Stimulated activated naive CD8-positive, alpha-beta T cell treated with anti-CD3 and anti-CD28 coated beads, Interleukin-15, amount 100 ng/mL, for 72 hours (primary cell): ENCODE data around the gene SMIM14.
"Not testable (repeated sequence)": the region's sequence is repeated elsewhere in the genome, so short reads cannot be mapped to it uniquely, and the experiment has no call there.

ENCODE experiments used
- ATAC-seq: fragments of 150-1000 bp; cut with Tn5 transposase; 2 replicates; pipeline ENCODE4 v1.10.0; 2021; ENCODE audit warnings: mild to moderate bottlenecking, moderate library complexity
- DNase-seq, 2 donors: peaks; one replicate each; pipeline ENCODE4 v3.0.0; 2021 to 2022
- H3K27ac Mint-ChIP-seq, 2 donors: one replicate each; pipeline ENCODE4 v1.8.0; 2022; ENCODE audit warnings: mild to moderate bottlenecking in 2 of 2, mixed read lengths in 2 of 2, moderate library complexity in 2 of 2
- H3K27me3 Mint-ChIP-seq: one replicate; pipeline ENCODE4 v1.8.0; 2022; ENCODE audit warnings: mixed read lengths
- H3K4me1 Mint-ChIP-seq: one replicate; pipeline ENCODE4 v1.8.0; 2022; ENCODE audit warnings: mild to moderate bottlenecking, mixed read lengths
- H3K4me3 Mint-ChIP-seq, 2 donors: one replicate each; pipeline ENCODE4 v1.8.0; 2022; ENCODE audit warnings: mild to moderate bottlenecking in 2 of 2, mixed read lengths in 2 of 2, moderate library complexity in 1 of 2
- H3K9me3 Mint-ChIP-seq, 2 donors: one replicate each; pipeline ENCODE4 v1.8.0; 2022; ENCODE audit warnings: mixed read lengths in 2 of 2

Gene SMIM14

DNA sequence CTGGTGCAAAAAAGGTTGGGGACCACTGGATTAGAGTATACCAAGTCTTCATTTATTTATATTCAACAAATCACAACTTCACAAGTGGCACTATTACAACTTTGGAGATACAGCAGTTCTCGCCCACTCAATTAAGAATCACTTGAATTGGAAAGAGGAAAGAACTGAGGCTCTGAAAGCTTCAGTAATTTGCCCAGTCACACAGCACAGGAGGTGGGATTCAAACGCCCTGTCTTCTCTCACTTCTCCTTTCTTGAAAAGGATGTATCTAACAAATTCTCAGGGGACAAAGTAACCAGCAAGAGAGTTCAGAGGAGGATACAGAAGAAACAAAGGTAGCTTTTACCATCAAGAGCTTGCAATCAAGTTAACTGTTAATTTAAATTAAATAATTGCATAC is 12.4 kb downstream of the SMIM14 start:
- H3K9me3 Mint-ChIP-seq: no peaks in the 10 kb centered on the region
- H3K27me3 Mint-ChIP-seq: no peaks in the 10 kb centered on the region
- no peaks in the 10 kb centered on the region for H3K4me1 Mint-ChIP-seq
- no peak for DNase-seq
- no peak overlapping the region for H3K4me3 Mint-ChIP-seq
- no peak overlapping the region for H3K27ac Mint-ChIP-seq
- ATAC-seq: no peak

- H3K27ac Mint-ChIP-seq: no peak overlapping the region
- ATAC-seq: no peak
- no peaks in the 10 kb centered on the region for H3K9me3 Mint-ChIP-seq
- no peak overlapping the region for H3K4me3 Mint-ChIP-seq
- DNase-seq: no peak
- no peaks in the 10 kb centered on the region for H3K27me3 Mint-ChIP-seq
- no peaks in the 10 kb centered on the region for H3K4me1 Mint-ChIP-seq
Measured at GRCh38 chr4:39621582-39621981, 17.1 kb downstream of the SMIM14 start.

DNA sequence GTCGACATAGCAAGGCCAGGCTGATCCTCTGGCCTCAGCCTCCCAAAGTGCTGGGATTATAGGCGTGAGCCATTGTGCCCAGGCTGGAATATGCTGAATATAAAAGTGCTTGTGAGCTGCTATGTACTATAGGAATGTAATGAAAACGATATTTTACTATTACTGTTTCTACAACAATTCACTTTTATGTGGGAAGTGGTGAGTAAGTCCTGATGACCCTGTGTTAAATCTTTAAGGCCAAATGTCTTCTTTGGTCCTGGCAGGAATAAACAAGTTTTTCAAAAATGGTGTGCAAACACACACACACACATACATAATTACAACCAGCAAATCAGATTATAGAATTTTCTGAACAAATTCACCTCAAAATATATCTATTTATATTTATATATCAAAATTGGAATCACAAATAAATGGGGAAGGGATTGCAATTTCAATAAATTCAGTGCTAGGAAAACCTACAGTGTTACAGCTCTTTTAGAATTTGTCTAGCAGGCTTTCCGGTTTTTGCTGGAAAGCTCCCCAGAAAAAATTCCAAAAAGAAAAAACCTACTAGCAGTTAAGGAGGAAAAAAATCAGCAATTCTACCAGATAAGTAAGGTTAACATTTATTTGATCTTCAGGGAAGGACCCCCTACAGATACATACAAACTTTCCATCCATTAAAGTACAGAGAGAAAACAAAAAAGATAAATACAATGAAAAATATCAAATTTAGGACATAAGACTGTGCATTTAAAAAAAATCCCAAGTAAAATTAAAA is 17.9 kb downstream of the SMIM14 start:
- DNase-seq (no peak), ATAC-seq (no peak)
- no peaks in the 10 kb centered on the region for H3K9me3 Mint-ChIP-seq
- H3K4me1 Mint-ChIP-seq: no peaks in the 10 kb centered on the region
- H3K4me3 Mint-ChIP-seq: no peak overlapping the region
- no peak overlapping the region for H3K27ac Mint-ChIP-seq
- no peaks in the 10 kb centered on the region for H3K27me3 Mint-ChIP-seq

GRCh38 chr4:39617534-39617933 is 21.1 kb downstream of the SMIM14 start:
- ATAC-seq (no peak), DNase-seq (no peak)
- H3K27me3 Mint-ChIP-seq: no peaks in the 10 kb centered on the region
- H3K9me3 Mint-ChIP-seq: no peaks in the 10 kb centered on the region
- H3K4me1 Mint-ChIP-seq: no peaks in the 10 kb centered on the region
- no peak overlapping the region for H3K27ac Mint-ChIP-seq
- H3K4me3 Mint-ChIP-seq: no peak overlapping the region

DNA sequence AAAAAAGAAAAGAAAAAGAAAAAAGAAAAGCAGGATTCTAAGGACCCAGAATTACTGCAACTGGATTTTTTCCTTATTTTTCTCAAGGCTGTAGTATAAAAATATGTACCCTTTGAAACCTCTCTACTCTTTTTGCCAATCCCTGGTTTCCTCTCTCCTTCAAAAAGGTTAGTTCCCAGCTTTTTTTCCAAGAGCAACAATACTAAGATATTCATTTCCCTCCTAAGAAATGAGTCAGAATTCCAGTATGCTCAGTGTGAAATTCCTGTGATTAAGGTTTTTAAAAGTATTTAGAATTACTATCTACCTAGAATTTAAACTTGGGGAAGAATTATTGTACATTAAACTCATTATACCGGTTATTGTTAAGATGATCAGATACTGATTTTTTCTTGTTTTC is 22.0 kb downstream of the SMIM14 start:
- no peaks in the 10 kb centered on the region for H3K4me1 Mint-ChIP-seq
- H3K27ac Mint-ChIP-seq: no peak overlapping the region
- H3K27me3 Mint-ChIP-seq: no peaks in the 10 kb centered on the region
- no peak overlapping the region for H3K4me3 Mint-ChIP-seq
- H3K9me3 Mint-ChIP-seq: no peaks in the 10 kb centered on the region
- ATAC-seq (no peak), DNase-seq (no peak)

GRCh38 chr4:39616112-39616511 is 22.6 kb downstream of the SMIM14 start:
- not testable (repeated sequence) for ATAC-seq, H3K27ac Mint-ChIP-seq, H3K9me3 Mint-ChIP-seq, DNase-seq, H3K27me3 Mint-ChIP-seq, H3K4me1 Mint-ChIP-seq, H3K4me3 Mint-ChIP-seq

- DNase-seq (no peak), ATAC-seq (peak; percentile 55)
- H3K4me1 Mint-ChIP-seq: peaks cover 2% of the 10 kb centered on the region
- no peak overlapping the region for H3K27ac Mint-ChIP-seq
- no peaks in the 10 kb centered on the region for H3K9me3 Mint-ChIP-seq
- H3K4me3 Mint-ChIP-seq: no peak overlapping the region
- no peaks in the 10 kb centered on the region for H3K27me3 Mint-ChIP-seq
Measured at GRCh38 chr4:39614487-39615162, 24.0 kb downstream of the SMIM14 start.

GRCh38 chr4:39613093-39613656 is 25.5 kb downstream of the SMIM14 start:
- Mint-ChIP-seq H3K4me3 (no peak overlapping the region), H3K4me1 (peaks cover 9% of the 10 kb centered on the region), H3K27me3 (no peaks in the 10 kb centered on the region), H3K9me3 (no peaks in the 10 kb centered on the region), H3K27ac (no peak overlapping the region)
- DNase-seq: no peak
- ATAC-seq: no peak

DNA sequence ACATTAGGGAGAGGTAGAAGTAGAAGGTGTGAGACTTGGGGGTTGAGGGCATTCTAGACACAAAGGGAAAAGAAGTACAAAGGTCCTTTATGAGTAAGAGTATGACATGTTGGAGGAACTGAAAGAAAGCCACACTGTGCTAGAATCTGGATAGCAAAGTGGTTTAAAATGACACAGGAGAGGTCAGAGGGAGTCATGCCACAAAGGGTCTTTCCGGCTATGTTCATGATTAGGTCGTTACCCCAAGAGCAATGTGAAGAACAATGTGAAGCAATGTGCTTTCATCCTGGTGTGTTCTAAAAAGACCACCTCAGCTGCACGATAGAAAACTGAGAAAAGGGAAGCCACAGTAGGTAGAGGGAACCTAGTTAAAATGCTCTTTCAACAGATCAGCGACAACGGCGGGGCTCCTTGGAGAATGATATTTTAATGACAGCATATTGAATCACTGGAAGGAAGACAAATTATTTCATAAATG is 29.2 kb downstream of the SMIM14 start:
- H3K27ac Mint-ChIP-seq: peak overlapping the region in 1 of 2 donors; percentile 19
- H3K4me3 Mint-ChIP-seq: no peak overlapping the region
- peak in 1 of 2 donors; percentile 21 for DNase-seq
- ATAC-seq: peak; percentile 97
- H3K27me3 Mint-ChIP-seq: no peaks in the 10 kb centered on the region
- H3K4me1 Mint-ChIP-seq: peaks cover 9% of the 10 kb centered on the region
- peaks cover 5 to 6% of the 10 kb centered on the region in 2 donors for H3K9me3 Mint-ChIP-seq

- no peak for ATAC-seq
- H3K27me3 Mint-ChIP-seq: no peaks in the 10 kb centered on the region
- H3K4me1 Mint-ChIP-seq: peaks cover 9% of the 10 kb centered on the region
- H3K9me3 Mint-ChIP-seq: peaks cover 5 to 6% of the 10 kb centered on the region in 2 donors
- DNase-seq: no peak
- no peak overlapping the region for H3K4me3 Mint-ChIP-seq
- H3K27ac Mint-ChIP-seq: no peak overlapping the region
Measured at GRCh38 chr4:39608451-39608850, 30.2 kb downstream of the SMIM14 start.

DNA sequence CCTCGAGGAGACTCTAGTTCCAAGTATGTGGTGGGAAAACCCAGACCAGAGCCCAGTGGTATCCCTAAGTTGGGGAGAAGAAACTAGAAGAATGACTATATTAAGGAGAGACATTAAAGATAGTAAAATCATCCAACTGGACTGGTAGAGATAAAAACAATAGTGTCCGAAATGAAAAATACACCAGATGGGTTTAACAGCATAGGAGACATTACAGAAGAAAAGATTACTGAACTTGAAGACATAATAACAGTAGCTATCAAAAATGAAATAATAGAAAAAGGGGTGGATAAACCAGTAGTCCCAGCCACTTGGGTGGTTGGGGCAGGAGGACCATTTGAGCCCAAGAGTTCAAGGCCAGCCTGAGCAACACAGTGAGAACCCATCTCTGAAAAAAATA is 31.9 kb downstream of the SMIM14 start:
- ATAC-seq (no peak), DNase-seq (no peak)
- Mint-ChIP-seq H3K9me3 (peaks cover 5 to 6% of the 10 kb centered on the region in 2 donors), H3K27me3 (no peaks in the 10 kb centered on the region), H3K27ac (no peak overlapping the region), H3K4me3 (no peak overlapping the region), H3K4me1 (peaks cover 9% of the 10 kb centered on the region)

DNA sequence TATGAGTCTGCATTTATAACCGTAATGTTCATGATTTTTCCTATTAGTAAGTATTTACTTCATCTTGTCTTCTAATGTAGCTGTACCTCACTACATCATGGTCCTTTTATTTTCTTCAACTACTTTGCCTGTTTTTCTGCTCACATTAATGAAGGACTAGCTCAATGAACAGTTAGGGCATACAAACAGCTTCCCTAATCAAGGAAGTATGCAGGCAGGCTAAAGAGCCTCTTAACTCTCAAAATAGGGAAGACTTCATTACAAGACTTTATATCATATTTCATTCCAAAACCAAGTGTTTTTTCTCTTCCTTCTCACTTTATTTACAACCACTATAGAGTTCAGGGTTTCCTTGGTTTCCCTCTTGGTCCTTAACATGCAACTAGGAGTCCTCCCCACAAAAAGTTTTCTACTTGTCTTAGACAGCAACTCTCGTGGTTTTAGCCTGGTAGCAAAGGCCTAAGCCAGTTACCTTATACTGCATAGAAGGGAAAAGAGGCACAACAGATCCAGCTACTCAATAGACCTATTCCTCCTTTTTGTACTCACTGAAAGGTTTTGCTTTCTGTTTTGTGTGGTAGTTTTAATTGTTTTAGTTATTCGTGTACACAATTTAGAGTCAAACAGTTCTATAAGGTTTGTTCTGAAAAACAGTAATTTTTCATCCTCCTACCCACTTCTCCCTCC is 40.8 kb downstream of the SMIM14 start:
- H3K9me3 Mint-ChIP-seq: no peaks in the 10 kb centered on the region
- no peaks in the 10 kb centered on the region for H3K27me3 Mint-ChIP-seq
- DNase-seq: no peak
- peaks cover 8% of the 10 kb centered on the region for H3K4me1 Mint-ChIP-seq
- H3K4me3 Mint-ChIP-seq: no peak overlapping the region
- no peak overlapping the region for H3K27ac Mint-ChIP-seq
- ATAC-seq: no peak

DNA sequence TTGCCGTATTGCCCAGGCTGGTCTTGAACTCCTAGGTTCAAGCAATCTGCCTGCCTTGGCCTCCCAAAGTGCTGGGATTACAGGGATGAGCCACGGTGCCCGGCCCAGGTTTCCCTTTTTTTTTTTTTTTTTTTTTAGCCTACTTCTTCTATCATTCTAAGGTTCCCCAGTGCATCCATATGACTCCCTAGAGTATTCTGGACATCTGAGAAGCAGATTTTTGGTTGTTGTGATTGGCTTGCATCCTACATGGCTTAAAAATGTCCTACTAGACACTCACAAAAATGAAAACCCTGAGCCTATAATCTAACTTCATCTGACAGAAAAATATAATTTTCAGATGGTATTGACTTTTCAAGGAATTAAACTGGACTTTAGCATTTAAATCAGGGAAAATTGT is 41.7 kb downstream of the SMIM14 start:
- no peaks in the 10 kb centered on the region for H3K27me3 Mint-ChIP-seq
- ATAC-seq: no peak
- no peak overlapping the region for H3K27ac Mint-ChIP-seq
- no peak for DNase-seq
- no peaks in the 10 kb centered on the region for H3K9me3 Mint-ChIP-seq
- H3K4me3 Mint-ChIP-seq: no peak overlapping the region
- peaks cover 8% of the 10 kb centered on the region for H3K4me1 Mint-ChIP-seq

GRCh38 chr4:39591290-39591689 is 47.4 kb downstream of the SMIM14 start:
- no peak for DNase-seq
- Mint-ChIP-seq H3K4me1 (no peaks in the 10 kb centered on the region), H3K27ac (no peak overlapping the region), H3K9me3 (no peaks in the 10 kb centered on the region), H3K4me3 (no peak overlapping the region), H3K27me3 (no peaks in the 10 kb centered on the region)
- ATAC-seq: no peak

DNA sequence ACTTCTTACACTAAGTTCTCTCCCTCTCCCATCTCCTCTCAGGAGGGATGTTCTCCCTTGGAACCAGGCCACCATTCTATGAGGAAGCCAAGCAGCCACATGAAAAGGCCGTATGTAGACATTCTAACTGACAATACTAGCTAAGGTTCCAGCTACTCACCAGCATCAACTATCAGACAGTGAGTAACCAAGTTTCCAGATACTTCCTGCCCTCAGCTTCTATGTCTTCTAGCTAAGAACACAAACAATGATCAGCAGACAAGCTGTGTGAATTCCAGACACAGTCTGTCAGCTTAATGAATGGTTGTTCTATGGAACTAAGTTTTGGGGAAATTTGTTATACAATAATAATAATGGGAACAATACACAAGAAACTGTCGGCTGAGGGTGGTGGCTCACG is 50.8 kb downstream of the SMIM14 start:
- no peak overlapping the region for H3K4me3 Mint-ChIP-seq

DNA sequence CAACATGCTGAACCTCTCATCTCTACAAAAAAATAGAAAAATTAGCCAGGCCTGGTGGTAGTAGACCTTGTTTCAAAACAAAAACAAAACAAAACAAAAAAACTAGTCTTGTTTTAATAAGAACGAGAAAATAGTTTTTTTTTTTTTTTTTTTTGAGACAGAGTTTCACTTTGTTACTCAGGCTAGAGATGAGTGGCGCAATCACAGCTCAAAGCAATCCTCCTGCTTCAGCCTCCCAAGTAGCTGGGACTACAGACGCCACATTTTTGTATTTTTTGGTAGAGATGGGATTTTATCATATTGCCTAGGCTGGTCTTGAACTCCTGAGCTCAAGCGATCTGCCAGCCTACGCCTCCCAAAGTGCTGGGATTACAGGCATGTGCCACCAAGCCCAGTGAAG is 63.7 kb downstream of the SMIM14 start:
- H3K9me3 Mint-ChIP-seq: no peaks in the 10 kb centered on the region
- ATAC-seq: no peak
- no peaks in the 10 kb centered on the region for H3K27me3 Mint-ChIP-seq
- DNase-seq: no peak
- H3K4me1 Mint-ChIP-seq: peaks cover 5% of the 10 kb centered on the region
- H3K27ac Mint-ChIP-seq: no peak overlapping the region
- H3K4me3 Mint-ChIP-seq: no peak overlapping the region

More for the DNA sequence above, 50.8 kb downstream of the SMIM14 start:
- no peaks in the 10 kb centered on the region for H3K9me3 Mint-ChIP-seq
- H3K27ac Mint-ChIP-seq: no peak overlapping the region
- H3K27me3 Mint-ChIP-seq: no peaks in the 10 kb centered on the region
- no peak for DNase-seq
- H3K4me1 Mint-ChIP-seq: no peaks in the 10 kb centered on the region
- ATAC-seq: no peak
